Measurements from ENCODE around the gene DCAF8. TPM values are rescaled to one million over a fixed set of nuclear protein-coding genes. Genes with fewer than 3 reads are reported as not detected.

Gene DCAF8
- total and polyA plus RNA-seq, 7 donors: 28.2 to 184 (median 138) TPM

DNA sequence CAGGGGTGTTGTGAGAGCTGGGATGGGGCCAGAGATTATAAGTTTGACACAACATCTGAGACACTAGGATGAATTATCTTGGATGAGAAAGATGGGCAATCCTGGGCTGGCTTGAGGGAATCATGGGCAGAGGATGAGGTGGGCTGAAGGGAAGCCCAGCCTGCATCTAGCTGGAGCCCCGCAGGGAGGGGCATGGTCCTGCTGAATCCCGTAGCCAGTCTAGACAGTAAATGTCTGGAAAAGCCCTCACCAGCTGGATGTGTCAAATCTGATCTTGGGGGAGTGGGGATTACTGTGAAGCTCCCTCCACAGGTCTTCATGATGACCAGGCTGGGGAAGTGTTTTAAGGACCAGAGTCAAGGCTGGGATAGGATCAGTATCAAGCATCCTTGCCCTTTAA, 75.6 kb downstream of the DCAF8 start:
- 75 to 77% methylated on average over 2 of the region's 2 CpGs for WGBS, 2 donors
- no peak for TF ChIP-seq POLR2AphosphoS5 (IDR thresholded peaks at IDR 0.05)
- no peak for TF ChIP-seq EP300 (IDR thresholded peaks at IDR 0.05)
- no peak for TF ChIP-seq POLR2A (IDR thresholded peaks at IDR 0.05)
- TF ChIP-seq, protein P1, sequence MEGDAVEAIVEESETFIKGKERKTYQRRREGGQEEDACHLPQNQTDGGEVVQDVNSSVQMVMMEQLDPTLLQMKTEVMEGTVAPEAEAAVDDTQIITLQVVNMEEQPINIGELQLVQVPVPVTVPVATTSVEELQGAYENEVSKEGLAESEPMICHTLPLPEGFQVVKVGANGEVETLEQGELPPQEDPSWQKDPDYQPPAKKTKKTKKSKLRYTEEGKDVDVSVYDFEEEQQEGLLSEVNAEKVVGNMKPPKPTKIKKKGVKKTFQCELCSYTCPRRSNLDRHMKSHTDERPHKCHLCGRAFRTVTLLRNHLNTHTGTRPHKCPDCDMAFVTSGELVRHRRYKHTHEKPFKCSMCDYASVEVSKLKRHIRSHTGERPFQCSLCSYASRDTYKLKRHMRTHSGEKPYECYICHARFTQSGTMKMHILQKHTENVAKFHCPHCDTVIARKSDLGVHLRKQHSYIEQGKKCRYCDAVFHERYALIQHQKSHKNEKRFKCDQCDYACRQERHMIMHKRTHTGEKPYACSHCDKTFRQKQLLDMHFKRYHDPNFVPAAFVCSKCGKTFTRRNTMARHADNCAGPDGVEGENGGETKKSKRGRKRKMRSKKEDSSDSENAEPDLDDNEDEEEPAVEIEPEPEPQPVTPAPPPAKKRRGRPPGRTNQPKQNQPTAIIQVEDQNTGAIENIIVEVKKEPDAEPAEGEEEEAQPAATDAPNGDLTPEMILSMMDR (IDR thresholded peaks at IDR 0.05): no peak
- intact Hi-C loops (cut with DNase I): no loop called here

DNA sequence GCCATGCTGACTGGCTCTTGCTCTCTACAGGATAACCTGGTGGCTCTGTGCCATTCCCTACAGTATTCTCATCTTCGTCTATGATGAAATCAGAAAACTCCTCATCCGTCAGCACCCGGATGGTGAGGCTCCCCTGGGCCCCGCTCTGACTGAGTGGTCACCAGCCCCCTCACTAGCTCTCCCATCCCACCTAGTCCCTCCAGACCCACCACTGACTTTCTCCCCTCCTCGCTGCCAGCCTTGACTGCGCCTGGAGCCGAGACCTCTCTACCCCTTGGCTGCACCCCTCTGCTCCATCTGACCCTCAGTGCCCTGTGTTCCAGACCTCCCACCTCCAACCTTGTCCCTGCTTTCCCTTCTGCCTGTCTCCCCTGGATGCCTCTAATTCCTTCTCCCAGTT, 76.1 kb downstream of the DCAF8 start:
- WGBS, 2 donors: 91 to 93% methylated on average over 7 of the region's 7 CpGs
- Histone ChIP-seq H3K9me3 (no peaks in the 10 kb centered on the region), H3K27ac (no peak overlapping the region), H3K36me3 (no peaks in the 10 kb centered on the region), H3K4me1 (peaks cover 0 to 22% (median 17%) of the 10 kb centered on the region in 4 donors), H3K4me3 (no peak overlapping the region), H3K27me3 (no peaks in the 10 kb centered on the region)
- DNase-seq: no peak
- no peak for TF ChIP-seq EP300 (IDR thresholded peaks at IDR 0.05)
- TF ChIP-seq, protein P1 (IDR thresholded peaks at IDR 0.05): no peak
- no peak for TF ChIP-seq POLR2A (IDR thresholded peaks at IDR 0.05)
- TF ChIP-seq POLR2AphosphoS5 (IDR thresholded peaks at IDR 0.05): no peak
- intact Hi-C loops (cut with DNase I): no loop called here

More for the DNA sequence above, 75.6 kb downstream of the DCAF8 start:
- Histone ChIP-seq H3K27ac (no peak overlapping the region), H3K4me3 (no peak overlapping the region), H3K9me3 (no peaks in the 10 kb centered on the region), H3K4me1 (peaks cover 0 to 22% (median 17%) of the 10 kb centered on the region in 4 donors), H3K36me3 (no peaks in the 10 kb centered on the region), H3K27me3 (no peaks in the 10 kb centered on the region)
- DNase-seq: no peak

DNA sequence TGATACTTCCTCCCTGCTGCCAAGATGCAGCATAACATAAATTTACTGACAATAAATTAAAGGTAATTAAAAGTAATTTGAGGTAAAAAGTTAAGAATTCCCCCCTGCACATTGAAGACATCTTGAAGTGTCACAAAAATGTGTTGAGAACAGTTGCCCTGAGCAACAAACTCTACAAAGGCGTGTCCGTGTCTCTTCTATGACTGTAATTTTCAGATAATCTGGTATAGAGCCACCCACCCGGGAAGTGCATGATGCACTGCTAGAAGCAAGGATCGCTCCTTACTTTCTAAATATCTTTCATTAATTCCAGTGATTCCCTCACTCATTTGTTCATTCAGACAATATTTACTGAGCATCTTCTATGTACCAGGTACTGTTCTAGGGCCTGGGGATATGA, 83.0 kb downstream of the DCAF8 start:
- Histone ChIP-seq H3K27ac (no peak overlapping the region), H3K36me3 (no peaks in the 10 kb centered on the region), H3K4me3 (no peak overlapping the region), H3K9me3 (no peaks in the 10 kb centered on the region), H3K4me1 (no peaks in the 10 kb centered on the region), H3K27me3 (no peaks in the 10 kb centered on the region)
- WGBS, 2 donors: 44 to 80% methylated on average over 4 of the region's 4 CpGs
- TF ChIP-seq POLR2AphosphoS5 (IDR thresholded peaks at IDR 0.05): no peak
- no peak for TF ChIP-seq EP300 (IDR thresholded peaks at IDR 0.05)
- no peak for TF ChIP-seq POLR2A (IDR thresholded peaks at IDR 0.05)
- TF ChIP-seq, protein P1 (IDR thresholded peaks at IDR 0.05): no peak
- intact Hi-C loops (cut with DNase I): no loop called here
- DNase-seq: no peak

DNA sequence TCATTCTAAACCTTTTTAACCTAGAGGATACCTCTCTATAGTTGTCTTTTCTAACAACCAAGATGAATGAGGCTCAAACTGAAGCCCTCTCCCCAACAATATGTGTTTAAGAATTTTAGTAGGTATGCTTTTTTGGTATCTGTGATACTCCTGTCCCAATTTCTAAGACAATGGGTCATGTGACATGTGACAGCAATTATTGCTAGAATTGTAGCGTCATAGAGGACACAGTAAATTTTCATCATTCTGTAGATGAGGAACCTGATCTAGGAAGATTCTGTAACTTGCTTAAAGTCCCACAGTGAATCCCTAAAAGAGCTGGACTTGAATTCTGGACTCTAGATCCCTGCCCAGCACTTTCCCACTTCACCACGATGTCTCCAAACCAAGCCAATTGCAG, 83.6 kb downstream of the DCAF8 start:
- no peak for DNase-seq
- no peak for TF ChIP-seq EP300 (IDR thresholded peaks at IDR 0.05)
- no peak for TF ChIP-seq POLR2A (IDR thresholded peaks at IDR 0.05)
- intact Hi-C loops (cut with DNase I): no loop called here
- Histone ChIP-seq H3K27me3 (no peaks in the 10 kb centered on the region), H3K9me3 (no peaks in the 10 kb centered on the region), H3K4me1 (no peaks in the 10 kb centered on the region), H3K27ac (no peak overlapping the region), H3K4me3 (no peak overlapping the region), H3K36me3 (no peaks in the 10 kb centered on the region)
- 89 to 91% methylated on average over 2 of the region's 2 CpGs for WGBS, 2 donors

DNA sequence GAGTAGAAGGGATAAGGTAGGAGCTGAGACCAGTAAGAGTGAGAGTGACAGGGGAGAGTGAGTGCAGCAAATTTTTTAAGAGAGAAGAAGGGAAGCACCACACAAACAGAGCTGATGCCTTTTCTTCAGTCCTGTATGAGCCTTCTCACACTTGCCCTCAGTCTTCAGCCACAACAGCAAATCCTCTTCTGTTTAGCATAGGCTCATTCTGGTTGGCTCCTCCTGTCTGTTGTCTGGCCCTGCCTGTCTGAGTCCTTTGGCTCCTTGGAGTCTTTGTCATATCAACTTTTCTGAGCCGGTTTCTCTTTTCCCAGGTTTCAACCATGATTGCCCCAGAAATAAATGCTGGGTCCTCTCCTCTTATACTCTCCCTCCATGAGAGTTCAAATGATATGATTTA, 84.7 kb downstream of the DCAF8 start:
- TF ChIP-seq POLR2AphosphoS5 (IDR thresholded peaks at IDR 0.05): no peak
- TF ChIP-seq, protein P1 (IDR thresholded peaks at IDR 0.05): no peak
- no peak for TF ChIP-seq POLR2A (IDR thresholded peaks at IDR 0.05)
- no peak for TF ChIP-seq EP300 (IDR thresholded peaks at IDR 0.05)
- Histone ChIP-seq H3K9me3 (no peaks in the 10 kb centered on the region), H3K4me3 (no peak overlapping the region), H3K4me1 (no peaks in the 10 kb centered on the region), H3K27ac (no peak overlapping the region), H3K36me3 (no peaks in the 10 kb centered on the region), H3K27me3 (no peaks in the 10 kb centered on the region)
- intact Hi-C loops (cut with DNase I): no loop called here
- no peak for DNase-seq
- 84 to 91% methylated on average over 1 of the region's 1 CpG for WGBS, 2 donors
